HepG2 (cell line): Measurements from ENCODE around the gene LRR1. TPM values are rescaled to one million over a fixed set of nuclear protein-coding genes. Genes with fewer than 3 reads are reported as not detected.

ENCODE experiments used
- BRD4 ChIP-seq: sonication (generic); formaldehyde crosslinking; IDR thresholded peaks from 2 replicates; pipeline ENCODE4 v1.4.0; 2020; ENCODE audit warnings: missing genetic modification reagents
- DNMT1 ChIP-seq: sonication (generic); formaldehyde crosslinking; IDR thresholded peaks from 2 replicates; pipeline ENCODE4 v1.5.1; 2020; ENCODE audit warnings: mild to moderate bottlenecking, missing genetic modification reagents
- ETV6 ChIP-seq: sonication (generic); formaldehyde crosslinking; conservative IDR thresholded peaks from 2 replicates; pipeline ENCODE4 v1.4.0; 2020; ENCODE audit warnings: missing genetic modification reagents
- GPN1 ChIP-seq: sonication (generic); formaldehyde crosslinking; IDR thresholded peaks from 2 replicates; pipeline ENCODE4 v1.5.1; 2020; ENCODE audit warnings: missing genetic modification reagents, borderline replicate concordance
- MED13 ChIP-seq: sonication (generic); formaldehyde crosslinking; IDR thresholded peaks from 2 replicates; pipeline ENCODE4 v1.5.0; 2020; ENCODE audit warnings: missing genetic modification reagents
- NR3C1 ChIP-seq: sonication (generic); formaldehyde crosslinking; IDR thresholded peaks from 2 replicates; pipeline ENCODE4 v1.4.0; 2020; ENCODE audit warnings: missing genetic modification reagents
- PHF21A ChIP-seq: sonication (generic); formaldehyde crosslinking; IDR thresholded peaks from 2 replicates; pipeline ENCODE4 v1.5.0; 2020; ENCODE audit warnings: mild to moderate bottlenecking, missing genetic modification reagents
- PHF5A ChIP-seq: IDR thresholded peaks from one replicate; pipeline ENCODE4 v1.6.1; 2018; ENCODE audit warnings: low read depth, missing genetic modification reagents; ENCODE audit not compliant: unreplicated experiment
- RXRA ChIP-seq: sonication (generic); formaldehyde crosslinking; IDR thresholded peaks from 2 replicates; pipeline ENCODE4 v1.5.1; 2020; ENCODE audit warnings: missing genetic modification reagents
- TEAD3 ChIP-seq: optimal IDR thresholded peaks from 2 replicates; pipeline ENCODE3; 2016; ENCODE audit warnings: borderline replicate concordance
- THAP7 ChIP-seq: sonication (generic); formaldehyde crosslinking; IDR thresholded peaks from 2 replicates; pipeline ENCODE4 v1.8.1; 2023; ENCODE audit warnings: mild to moderate bottlenecking, missing genetic modification reagents
- WIZ ChIP-seq: sonication (generic); formaldehyde crosslinking; IDR thresholded peaks from 2 replicates; pipeline ENCODE4 v1.5.1; 2020; ENCODE audit warnings: mild to moderate bottlenecking, missing genetic modification reagents
- ZNF143 ChIP-seq: sonication (generic); formaldehyde crosslinking; IDR thresholded peaks from 2 replicates; pipeline ENCODE4 v1.4.0; 2020; ENCODE audit warnings: missing genetic modification reagents
- ZNF282 ChIP-seq: fragments of 450-650 bp; IDR thresholded peaks from 2 replicates; pipeline ENCODE4 v1.6.1; 2018; ENCODE audit not compliant: partially characterized antibody
- ZNF292 ChIP-seq: sonication (generic); formaldehyde crosslinking; IDR thresholded peaks from 2 replicates; pipeline ENCODE4 v1.8.1; 2022; ENCODE audit warnings: mild to moderate bottlenecking, low read depth, missing genetic modification reagents, borderline replicate concordance
- ZNF30 ChIP-seq: sonication (generic); formaldehyde crosslinking; IDR thresholded peaks from 2 replicates; pipeline ENCODE4 v1.5.0; 2020; ENCODE audit warnings: mild to moderate bottlenecking, missing genetic modification reagents
- ZNF629 ChIP-seq: sonication (generic); formaldehyde crosslinking; conservative IDR thresholded peaks from 2 replicates; pipeline ENCODE4 v1.5.0; 2020; ENCODE audit warnings: missing genetic modification reagents
- polyA plus RNA-seq, 8 experiments: library from polyadenylated mRNA; depleted of rRNA in 3 of 8; stranded (reverse) in 7 of 8; unstranded in 1 of 8; fragments of >200 nt; fragmentation: Illumina TruSeq in 4 of 8; extraction: Trizol in 4 of 8; gene quantifications; 2 replicates each; pipeline versions ENCODE4 v1.2.1 to v1.2.3, GENCODE V29; 2011 to 2016; ENCODE audit warnings: low read depth in 4 of 8, missing spikeins in 1 of 8, mixed read lengths in 1 of 8; ENCODE audit not compliant: insufficient read depth in 1 of 8
- total RNA-seq, 5 experiments: library from RNA; depleted of rRNA; stranded (reverse); fragments of >200 nt; fragmentation: Illumina TruSeq; extraction: Trizol; gene quantifications; 2 replicates each; pipeline ENCODE4 v1.2.3, GENCODE V29; 2016; ENCODE audit warnings: low read depth in 1 of 5
- TF ChIP-seq, protein P1 (sequence below): sonication (generic); formaldehyde crosslinking; IDR thresholded peaks from 2 replicates; pipeline ENCODE4 v1.5.0; 2020; ENCODE audit warnings: mild to moderate bottlenecking, missing genetic modification reagents, borderline replicate concordance
- TF ChIP-seq, protein P2 (sequence below): sonication (generic); formaldehyde crosslinking; IDR thresholded peaks from 2 replicates; pipeline ENCODE4 v1.5.1; 2020; ENCODE audit warnings: mild to moderate bottlenecking, moderate library complexity, missing genetic modification reagents
- TF ChIP-seq, protein P3 (sequence below): sonication (generic); formaldehyde crosslinking; IDR thresholded peaks from 2 replicates; pipeline ENCODE4 v1.4.0; 2020; ENCODE audit warnings: missing genetic modification reagents, borderline replicate concordance

Gene LRR1
- total and polyA plus RNA-seq, 2 of the 13 experiments (the other 11 are each of a cell fraction or from before 2014, with no cell fraction given): 7.0 to 36.2 TPM

DNA sequence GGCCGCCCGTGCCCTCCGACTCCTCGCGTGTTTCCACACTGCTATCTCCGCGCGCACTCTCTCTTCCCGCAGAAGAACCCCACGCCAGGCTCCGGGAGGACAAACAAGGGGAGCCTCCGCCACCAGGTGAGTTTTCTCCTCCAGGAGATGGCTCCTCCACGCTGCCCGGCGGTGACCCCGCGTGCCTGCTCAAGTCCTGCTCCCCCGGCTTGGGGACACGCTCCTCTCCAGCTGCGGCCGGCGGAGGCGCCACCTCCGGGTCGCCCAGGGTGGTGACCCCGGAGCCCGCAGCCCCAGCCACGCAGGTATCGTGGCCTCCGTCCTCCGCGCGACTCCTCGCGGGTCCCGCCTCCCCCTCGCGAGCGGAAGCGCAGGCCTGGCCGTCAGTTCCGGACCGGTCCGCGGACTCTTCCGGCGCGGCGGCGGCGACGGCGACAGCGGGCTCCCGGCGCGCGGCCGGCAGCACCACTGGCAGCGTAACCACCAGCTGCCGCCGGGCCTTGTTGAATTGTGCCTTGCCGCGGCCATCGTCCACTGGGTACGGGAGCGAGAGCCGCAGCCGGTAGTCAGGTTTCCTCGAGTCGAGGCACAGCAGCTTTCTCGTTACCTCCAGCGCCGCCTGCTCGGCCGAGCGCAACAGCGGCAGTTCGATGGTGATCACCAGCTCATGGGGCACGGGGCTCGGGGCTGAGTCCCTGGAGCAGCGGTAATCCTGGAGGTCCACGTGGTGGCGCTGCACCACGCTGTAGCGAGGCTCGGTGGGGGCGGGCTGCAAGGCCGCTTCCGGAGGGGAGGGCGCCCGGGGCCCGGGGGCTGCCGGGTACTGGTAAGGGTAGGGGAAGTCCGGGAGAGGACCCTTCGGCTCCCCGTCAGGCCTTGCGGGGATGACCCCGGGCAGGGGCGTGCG lies 35.2 kb downstream of the LRR1 start (continued):
- TF ChIP-seq THAP7 (CRISPR knock-in tag): no peak; the same call in 1 of the 2 replicates
- no peak for TF ChIP-seq ZNF30
- TF ChIP-seq, protein P1, sequence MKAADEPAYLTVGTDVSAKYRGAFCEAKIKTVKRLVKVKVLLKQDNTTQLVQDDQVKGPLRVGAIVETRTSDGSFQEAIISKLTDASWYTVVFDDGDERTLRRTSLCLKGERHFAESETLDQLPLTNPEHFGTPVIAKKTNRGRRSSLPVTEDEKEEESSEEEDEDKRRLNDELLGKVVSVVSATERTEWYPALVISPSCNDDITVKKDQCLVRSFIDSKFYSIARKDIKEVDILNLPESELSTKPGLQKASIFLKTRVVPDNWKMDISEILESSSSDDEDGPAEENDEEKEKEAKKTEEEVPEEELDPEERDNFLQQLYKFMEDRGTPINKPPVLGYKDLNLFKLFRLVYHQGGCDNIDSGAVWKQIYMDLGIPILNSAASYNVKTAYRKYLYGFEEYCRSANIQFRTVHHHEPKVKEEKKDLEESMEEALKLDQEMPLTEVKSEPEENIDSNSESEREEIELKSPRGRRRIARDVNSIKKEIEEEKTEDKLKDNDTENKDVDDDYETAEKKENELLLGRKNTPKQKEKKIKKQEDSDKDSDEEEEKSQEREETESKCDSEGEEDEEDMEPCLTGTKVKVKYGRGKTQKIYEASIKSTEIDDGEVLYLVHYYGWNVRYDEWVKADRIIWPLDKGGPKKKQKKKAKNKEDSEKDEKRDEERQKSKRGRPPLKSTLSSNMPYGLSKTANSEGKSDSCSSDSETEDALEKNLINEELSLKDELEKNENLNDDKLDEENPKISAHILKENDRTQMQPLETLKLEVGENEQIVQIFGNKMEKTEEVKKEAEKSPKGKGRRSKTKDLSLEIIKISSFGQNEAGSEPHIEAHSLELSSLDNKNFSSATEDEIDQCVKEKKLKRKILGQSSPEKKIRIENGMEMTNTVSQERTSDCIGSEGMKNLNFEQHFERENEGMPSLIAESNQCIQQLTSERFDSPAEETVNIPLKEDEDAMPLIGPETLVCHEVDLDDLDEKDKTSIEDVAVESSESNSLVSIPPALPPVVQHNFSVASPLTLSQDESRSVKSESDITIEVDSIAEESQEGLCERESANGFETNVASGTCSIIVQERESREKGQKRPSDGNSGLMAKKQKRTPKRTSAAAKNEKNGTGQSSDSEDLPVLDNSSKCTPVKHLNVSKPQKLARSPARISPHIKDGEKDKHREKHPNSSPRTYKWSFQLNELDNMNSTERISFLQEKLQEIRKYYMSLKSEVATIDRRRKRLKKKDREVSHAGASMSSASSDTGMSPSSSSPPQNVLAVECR (CRISPR knock-in tag): peak; percentile 87
- TF ChIP-seq, protein P2, sequence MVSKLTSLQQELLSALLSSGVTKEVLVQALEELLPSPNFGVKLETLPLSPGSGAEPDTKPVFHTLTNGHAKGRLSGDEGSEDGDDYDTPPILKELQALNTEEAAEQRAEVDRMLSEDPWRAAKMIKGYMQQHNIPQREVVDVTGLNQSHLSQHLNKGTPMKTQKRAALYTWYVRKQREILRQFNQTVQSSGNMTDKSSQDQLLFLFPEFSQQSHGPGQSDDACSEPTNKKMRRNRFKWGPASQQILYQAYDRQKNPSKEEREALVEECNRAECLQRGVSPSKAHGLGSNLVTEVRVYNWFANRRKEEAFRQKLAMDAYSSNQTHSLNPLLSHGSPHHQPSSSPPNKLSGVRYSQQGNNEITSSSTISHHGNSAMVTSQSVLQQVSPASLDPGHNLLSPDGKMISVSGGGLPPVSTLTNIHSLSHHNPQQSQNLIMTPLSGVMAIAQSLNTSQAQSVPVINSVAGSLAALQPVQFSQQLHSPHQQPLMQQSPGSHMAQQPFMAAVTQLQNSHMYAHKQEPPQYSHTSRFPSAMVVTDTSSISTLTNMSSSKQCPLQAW (CRISPR knock-in tag): no peak; the same call in 1 of the 2 replicates
- no peak for TF ChIP-seq ETV6 (CRISPR knock-in tag)
- TF ChIP-seq TEAD3: peak; percentile 69
- no peak for TF ChIP-seq ZNF629 (CRISPR knock-in tag)
- TF ChIP-seq NR3C1 (CRISPR knock-in tag): no peak
- TF ChIP-seq WIZ (CRISPR knock-in tag): 0 out of 2 replicates have a peak, but pooled peaks have one; percentile 22
- TF ChIP-seq ZNF143 (CRISPR knock-in tag): peak; percentile 87
- TF ChIP-seq MED13 (CRISPR knock-in tag): no peak; the same call in 1 of the 2 replicates
- peak; percentile 72 for TF ChIP-seq RXRA
- TF ChIP-seq PHF5A (CRISPR knock-in tag): peak; percentile 63
- TF ChIP-seq ZNF292 (CRISPR knock-in tag): peak; percentile 50; the same call in 1 of the 2 replicates
- no peak; the same call in 1 of the 2 replicates for TF ChIP-seq BRD4
- TF ChIP-seq, protein P3, sequence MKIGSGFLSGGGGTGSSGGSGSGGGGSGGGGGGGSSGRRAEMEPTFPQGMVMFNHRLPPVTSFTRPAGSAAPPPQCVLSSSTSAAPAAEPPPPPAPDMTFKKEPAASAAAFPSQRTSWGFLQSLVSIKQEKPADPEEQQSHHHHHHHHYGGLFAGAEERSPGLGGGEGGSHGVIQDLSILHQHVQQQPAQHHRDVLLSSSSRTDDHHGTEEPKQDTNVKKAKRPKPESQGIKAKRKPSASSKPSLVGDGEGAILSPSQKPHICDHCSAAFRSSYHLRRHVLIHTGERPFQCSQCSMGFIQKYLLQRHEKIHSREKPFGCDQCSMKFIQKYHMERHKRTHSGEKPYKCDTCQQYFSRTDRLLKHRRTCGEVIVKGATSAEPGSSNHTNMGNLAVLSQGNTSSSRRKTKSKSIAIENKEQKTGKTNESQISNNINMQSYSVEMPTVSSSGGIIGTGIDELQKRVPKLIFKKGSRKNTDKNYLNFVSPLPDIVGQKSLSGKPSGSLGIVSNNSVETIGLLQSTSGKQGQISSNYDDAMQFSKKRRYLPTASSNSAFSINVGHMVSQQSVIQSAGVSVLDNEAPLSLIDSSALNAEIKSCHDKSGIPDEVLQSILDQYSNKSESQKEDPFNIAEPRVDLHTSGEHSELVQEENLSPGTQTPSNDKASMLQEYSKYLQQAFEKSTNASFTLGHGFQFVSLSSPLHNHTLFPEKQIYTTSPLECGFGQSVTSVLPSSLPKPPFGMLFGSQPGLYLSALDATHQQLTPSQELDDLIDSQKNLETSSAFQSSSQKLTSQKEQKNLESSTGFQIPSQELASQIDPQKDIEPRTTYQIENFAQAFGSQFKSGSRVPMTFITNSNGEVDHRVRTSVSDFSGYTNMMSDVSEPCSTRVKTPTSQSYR: peak; percentile 56
- peak; percentile 79; the same call in 1 of the 2 replicates for TF ChIP-seq PHF21A
- TF ChIP-seq GPN1: no peak
- no peak for TF ChIP-seq ZNF282
- peak; percentile 82; the same call in 1 of the 2 replicates for TF ChIP-seq DNMT1 (CRISPR knock-in tag)
